GM21447 (cell line): ENCODE data around the gene CLIC6.

Experiments used
- ATAC-seq: cut with Tn5 transposase; IDR thresholded peaks from one replicate; pipeline ENCODE4 v1.9.1; 2021; ENCODE audit not compliant: unreplicated experiment

CLIC6 gene

GRCh38 chr21:34668803-34669148 lies at the start of gene CLIC6:
TSS of gene CLIC6 (plus strand) at chr21:34668994. CDS start at chr21:34669389, 395 bp downstream.
- no peak for ATAC-seq

- ATAC-seq: no peak
Observed at GRCh38 chr21:34619841-34620665, 48.7 kb upstream of the CLIC6 start.

- ATAC-seq: no peak
Observed at GRCh38 chr21:34621434-34622350, 47.1 kb upstream of the CLIC6 start.

- ATAC-seq: no peak
Observed at GRCh38 chr21:34623516-34623915, 45.3 kb upstream of the CLIC6 start.

GRCh38 chr21:34625030-34625593 lies 43.7 kb upstream of the CLIC6 start:
- no peak for ATAC-seq

GRCh38 chr21:34626131-34626530 lies 42.7 kb upstream of the CLIC6 start:
- ATAC-seq: no peak

- no peak for ATAC-seq
Observed at GRCh38 chr21:34630536-34631143, 38.2 kb upstream of the CLIC6 start.

- ATAC-seq: no peak
Observed at GRCh38 chr21:34632498-34632897, 36.3 kb upstream of the CLIC6 start.

- ATAC-seq: no peak
Observed at GRCh38 chr21:34635307-34635706, 33.5 kb upstream of the CLIC6 start.

- ATAC-seq: no peak
Observed at GRCh38 chr21:34636961-34637360, 31.8 kb upstream of the CLIC6 start.

- ATAC-seq: no peak
Observed at GRCh38 chr21:34639250-34639649, 29.5 kb upstream of the CLIC6 start.

GRCh38 chr21:34639882-34640788 lies 28.7 kb upstream of the CLIC6 start:
- peak; percentile 38 for ATAC-seq

GRCh38 chr21:34640858-34641257 lies 27.9 kb upstream of the CLIC6 start:
- no peak for ATAC-seq

- peak; percentile 62 for ATAC-seq
Observed at GRCh38 chr21:34642211-34643075, 26.4 kb upstream of the CLIC6 start.

- ATAC-seq: no peak
Observed at GRCh38 chr21:34644825-34645224, 24.0 kb upstream of the CLIC6 start.

GRCh38 chr21:34647555-34647954 lies 21.2 kb upstream of the CLIC6 start:
- no peak for ATAC-seq

- ATAC-seq: no peak
Observed at GRCh38 chr21:34648739-34649297, 20.0 kb upstream of the CLIC6 start.

GRCh38 chr21:34649400-34649799 lies 19.4 kb upstream of the CLIC6 start:
- no peak for ATAC-seq

GRCh38 chr21:34650861-34651431 lies 17.8 kb upstream of the CLIC6 start:
- ATAC-seq: no peak
